Omental fat pad (tissue), 4 donors: Measurements from ENCODE around the gene FASTKD1. TPM values are rescaled to one million over a fixed set of nuclear protein-coding genes. Genes with fewer than 3 reads are reported as not detected.
"Not testable (repeated sequence)": the region's sequence is repeated elsewhere in the genome, so short reads cannot be mapped to it uniquely, and the experiment has no call there.

ENCODE experiments used
- ATAC-seq: fragments of 150-250 bp; one replicate; pipeline ENCODE4 v1.9.1; 2016; ENCODE audit warnings: mild to moderate bottlenecking, moderate library complexity; ENCODE audit not compliant: low FRiP score
- DNase-seq: peaks from one replicate; pipeline ENCODE4 v3.0.0-alpha.2; 2019; ENCODE audit warnings: low spot score
- CTCF ChIP-seq, 3 donors: fragments of 450-650 bp; IDR thresholded peaks; one replicate each; pipeline ENCODE4 v1.5.1; 2016 to 2017; ENCODE audit warnings: antibody characterized with exemption in 3 of 3, mild to moderate bottlenecking in 3 of 3, moderate library complexity in 2 of 3
- total RNA-seq, 4 donors: library from RNA; depleted of rRNA; stranded (reverse); fragments of >200 nt; gene quantifications; one replicate each; pipeline ENCODE4 v1.1.0, GENCODE V29; 2016

FASTKD1 gene
- total RNA-seq, 4 donors from 2014 or later, result 11.7 to 23.1 (median 16.9) TPM

DNA sequence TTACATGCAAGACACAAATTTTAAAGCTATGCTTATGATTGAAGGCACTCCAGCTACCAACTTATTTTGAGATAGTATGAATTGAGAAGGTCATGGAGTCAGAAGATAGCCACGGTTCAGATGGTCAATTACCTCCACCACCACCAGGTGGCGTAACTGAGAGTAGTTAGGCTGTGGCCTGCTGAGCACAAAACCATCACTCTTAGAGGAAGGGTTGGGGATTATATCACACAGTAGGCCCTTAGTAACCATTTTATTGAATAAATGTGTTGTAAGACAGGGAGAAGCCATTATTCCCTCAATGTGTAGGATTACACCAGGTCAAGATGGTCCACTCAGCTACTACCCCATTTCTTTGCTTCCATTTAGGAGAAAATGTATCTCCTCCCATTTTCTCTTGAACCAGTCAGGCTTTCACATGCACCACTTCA lies 45.4 kb downstream of the FASTKD1 start:
- ATAC-seq, result no peak
- peak; percentile 89 for DNase-seq
- peak in 1 of 3 donors; percentile 58 for TF ChIP-seq CTCF (IDR thresholded peaks at IDR 0.05)

GRCh38 chr2:169526451-169526850 lies 47.2 kb downstream of the FASTKD1 start:
- DNase-seq, result no peak
- no peak for ATAC-seq
- TF ChIP-seq CTCF (IDR thresholded peaks at IDR 0.05), result no peak

GRCh38 chr2:169525434-169525833 lies 48.2 kb downstream of the FASTKD1 start:
- ATAC-seq, result no peak
- TF ChIP-seq CTCF (IDR thresholded peaks at IDR 0.05), result no peak
- no peak for DNase-seq

- TF ChIP-seq CTCF (IDR thresholded peaks at IDR 0.05), result no peak
- DNase-seq (no peak), ATAC-seq (no peak)
Measured at GRCh38 chr2:169523681-169524080, 50.0 kb downstream of the FASTKD1 start.

GRCh38 chr2:169520896-169521295 lies 52.8 kb downstream of the FASTKD1 start:
- DNase-seq (no peak), ATAC-seq (no peak)
- no peak for TF ChIP-seq CTCF (IDR thresholded peaks at IDR 0.05)

DNA sequence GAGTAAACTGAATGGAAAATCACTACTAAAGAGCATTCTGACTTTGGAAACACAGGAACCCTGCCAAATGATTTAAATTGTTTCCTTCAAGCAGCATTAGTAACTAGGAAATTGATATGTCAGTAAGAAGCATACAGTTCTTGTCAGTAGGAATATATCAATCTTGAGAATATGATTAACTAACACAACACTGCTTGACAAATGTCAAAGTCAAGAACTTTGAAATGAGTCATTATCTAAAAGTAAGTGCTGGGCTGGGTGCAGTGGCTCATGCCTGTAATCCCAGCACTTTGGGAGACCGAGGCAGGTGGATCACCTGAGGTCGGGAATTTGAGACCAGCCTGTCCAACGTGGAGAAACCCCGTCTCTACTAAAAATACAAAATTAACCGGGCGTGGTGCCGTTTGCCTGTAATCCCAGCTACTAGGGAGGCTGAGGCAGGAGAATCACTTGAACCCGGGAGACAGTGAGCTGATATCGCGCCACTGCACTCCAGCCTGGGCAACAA lies 57.1 kb downstream of the FASTKD1 start:
- not testable (repeated sequence) for DNase-seq, ATAC-seq

GRCh38 chr2:169514758-169515157 lies 58.9 kb downstream of the FASTKD1 start:
- not testable (repeated sequence) for ATAC-seq, DNase-seq

DNA sequence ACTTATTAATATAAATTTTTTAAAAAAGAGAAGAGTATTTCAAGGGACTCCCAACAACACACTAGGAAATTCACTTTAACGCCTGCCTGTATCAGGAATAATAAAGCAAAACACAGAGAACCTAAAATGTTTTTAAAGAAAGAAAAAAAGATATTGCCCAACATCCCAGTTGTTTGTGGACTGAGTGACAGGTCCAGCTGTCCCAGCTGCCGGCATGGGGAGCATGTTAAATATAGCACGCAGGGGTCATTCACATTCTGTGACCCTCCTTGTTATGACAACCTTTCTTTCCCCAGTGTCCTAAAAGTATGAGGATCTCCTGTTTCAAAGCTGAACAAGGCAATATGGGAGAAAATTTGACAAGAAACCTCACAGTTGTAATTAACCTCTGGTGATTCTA lies 59.7 kb downstream of the FASTKD1 start:
- no peak for TF ChIP-seq CTCF (IDR thresholded peaks at IDR 0.05)
- ATAC-seq (no peak), DNase-seq (no peak)
